H1 (cell line): Measurements from ENCODE around the gene GATD1. TPM values are rescaled to one million over a fixed set of nuclear protein-coding genes. Genes with fewer than 3 reads are reported as not detected.

Experiments used
- CTCF ChIA-PET: fragments of 300-600 bp; sonication (Branson Sonifier 250); formaldehyde crosslinking; loops from one replicate; lab custom pipeline; 2021; ENCODE audit not compliant: partially characterized antibody; lab: Charles Lee
- POLR2A ChIA-PET: fragments of 300-600 bp; sonication (Branson Sonifier 250); formaldehyde crosslinking; loops from one replicate; lab custom pipeline; 2021; ENCODE audit warnings: inconsistent platforms; ENCODE audit not compliant: partially characterized antibody; lab: Charles Lee
- DNase-seq, 2 experiments: peaks; one replicate each; pipeline versions ENCODE4 v3.0.0 to v3.0.0-alpha.2; 2010 to 2022; ENCODE audit warnings: low spot score in 2 of 2, low read depth in 1 of 2, mixed read lengths in 1 of 2
- FAIRE-seq: peaks from 2 replicates; lab custom pipeline; 2011; peaks lifted over from hg19 to GRCh38; lab: Jason Lieb, UNC
- H2AFZ ChIP-seq: 2 replicates; pipeline ENCODE4 v1.8.1; 2012; ENCODE audit warnings: low read length, inconsistent platforms
- H2AK5ac ChIP-seq: 2 replicates; pipeline ENCODE4 v1.6.1; 2013; ENCODE audit warnings: low read depth, low read length
- H2BK120ac ChIP-seq: replicated peaks from 2 replicates; pipeline ENCODE3; 2013; ENCODE audit warnings: low read depth, low read length, inconsistent platforms
- H2BK12ac ChIP-seq: 2 replicates; pipeline ENCODE4 v1.6.1; 2013; ENCODE audit warnings: low read depth, low read length
- H2BK15ac ChIP-seq: 2 replicates; pipeline ENCODE4 v1.6.1; 2013; ENCODE audit warnings: low read length
- H2BK20ac ChIP-seq: 2 replicates; pipeline ENCODE4 v1.6.1; 2013; ENCODE audit warnings: low read length
- H2BK5ac ChIP-seq: 2 replicates; pipeline ENCODE4 v1.6.1; 2013; ENCODE audit warnings: low read depth, low read length
- H3K14ac ChIP-seq: 2 replicates; pipeline ENCODE4 v1.6.1; 2013; ENCODE audit warnings: inconsistent platforms; ENCODE audit not compliant: insufficient read length
- H3K18ac ChIP-seq: 2 replicates; pipeline ENCODE4 v1.6.1; 2013; ENCODE audit warnings: low read length; ENCODE audit errors: extremely low read depth
- H3K23ac ChIP-seq: 2 replicates; pipeline ENCODE4 v1.6.1; 2013; ENCODE audit warnings: inconsistent platforms; ENCODE audit not compliant: insufficient read length
- H3K23me2 ChIP-seq: 2 replicates; pipeline ENCODE4 v1.6.1; 2013; ENCODE audit warnings: low read depth, low read length
- H3K27ac ChIP-seq: 2 replicates; pipeline ENCODE4 v1.6.1; 2011; ENCODE audit warnings: low read depth, low read length, inconsistent platforms
- H3K27me3 ChIP-seq, 4 experiments: replicated peaks in 1 of 4; 1 replicate in 1 of 4; 2 replicates in 3 of 4; pipeline versions ENCODE4 v1.6.1 to v1.8.1; 2011 to 2013; ENCODE audit warnings: low read length in 3 of 4, mild to moderate bottlenecking in 3 of 4, inconsistent platforms in 2 of 4, mixed read lengths in 2 of 4, moderate library complexity in 1 of 4; ENCODE audit not compliant: control insufficient read depth in 3 of 4, insufficient read depth in 3 of 4; ENCODE audit errors: extremely low read depth in 1 of 4
- H3K36me3 ChIP-seq, 4 experiments: 2 replicates each; pipeline versions ENCODE4 v1.6.1 to v1.8.1; 2011 to 2013; ENCODE audit warnings: mild to moderate bottlenecking in 4 of 4, low read length in 3 of 4, moderate library complexity in 2 of 4, control low read depth in 1 of 4, inconsistent platforms in 1 of 4; ENCODE audit not compliant: insufficient read depth in 4 of 4, control insufficient read depth in 2 of 4
- H3K4ac ChIP-seq: replicated peaks from 2 replicates; pipeline ENCODE3; 2013; ENCODE audit warnings: low read length, low read depth, mixed read lengths, inconsistent platforms; ENCODE audit not compliant: insufficient read length
- H3K4me1 ChIP-seq, 4 experiments: replicated peaks in 1 of 4; 1 replicate in 1 of 4; 2 replicates in 3 of 4; pipeline versions ENCODE4 v1.6.1 to v1.8.1; 2011 to 2013; ENCODE audit warnings: low read length in 3 of 4, inconsistent platforms in 2 of 4, mixed read lengths in 1 of 4; ENCODE audit not compliant: insufficient read depth in 4 of 4, control insufficient read depth in 3 of 4
- H3K4me2 ChIP-seq, 2 experiments: 2 replicates each; pipeline versions ENCODE4 v1.6.1 to v1.8.1; 2011 to 2013; ENCODE audit warnings: low read depth in 2 of 2, low read length in 2 of 2, control low read depth in 1 of 2, inconsistent platforms in 1 of 2, mild to moderate bottlenecking in 1 of 2; ENCODE audit not compliant: insufficient read depth in 1 of 2
- H3K4me3 ChIP-seq, 4 experiments: fragments of 200-600, 300-600 bp in 1 of 4; sonication (generic), shearing (Covaris generic), sonication (Bioruptor Twin) in 1 of 4; 2 replicates each; pipeline versions ENCODE4 v1.5.1 to v1.8.1; 2011 to 2016; ENCODE audit warnings: low read length in 4 of 4, low read depth in 3 of 4, control low read depth in 2 of 4, inconsistent platforms in 2 of 4, mild to moderate bottlenecking in 2 of 4, mixed read lengths in 1 of 4, moderate library complexity in 1 of 4; ENCODE audit not compliant: insufficient read depth in 2 of 4; ENCODE audit errors: extremely low read depth in 1 of 4
- H3K56ac ChIP-seq: replicated peaks from 2 replicates; pipeline ENCODE3; 2013; ENCODE audit warnings: low read depth, mild to moderate bottlenecking, mixed read lengths, low read length, inconsistent platforms; ENCODE audit not compliant: insufficient read length
- H3K79me1 ChIP-seq: 2 replicates; pipeline ENCODE4 v1.6.1; 2013; ENCODE audit warnings: low read depth, low read length, control low read depth
- H3K79me2 ChIP-seq, 2 experiments: 2 replicates each; pipeline versions ENCODE4 v1.6.1 to v1.8.1; 2012 to 2013; ENCODE audit warnings: low read length in 2 of 2, mild to moderate bottlenecking in 2 of 2, inconsistent platforms in 1 of 2; ENCODE audit not compliant: insufficient read depth in 2 of 2, control insufficient read depth in 1 of 2
- H3K9ac ChIP-seq, 4 experiments: replicated peaks in 1 of 4; 1 replicate in 1 of 4; 2 replicates in 3 of 4; pipeline versions ENCODE4 v1.6.1 to v1.8.1; 2011 to 2013; ENCODE audit warnings: low read depth in 3 of 4, low read length in 3 of 4, control low read depth in 2 of 4, mild to moderate bottlenecking in 2 of 4, moderate library complexity in 2 of 4, inconsistent platforms in 1 of 4; ENCODE audit errors: extremely low read depth in 1 of 4
- H3K9me3 ChIP-seq, 2 experiments: 2 replicates each; pipeline versions ENCODE4 v1.6.1 to v1.8.1; 2012 to 2013; ENCODE audit warnings: mild to moderate bottlenecking in 2 of 2, moderate library complexity in 2 of 2, control low read depth in 1 of 2, inconsistent platforms in 1 of 2, low read depth in 1 of 2, low read length in 1 of 2, mixed read lengths in 1 of 2; ENCODE audit not compliant: insufficient read depth in 2 of 2
- H4K20me1 ChIP-seq, 2 experiments: replicated peaks in 1 of 2; 2 replicates each; pipeline versions ENCODE3 to v1.8.1; 2011 to 2013; ENCODE audit warnings: inconsistent platforms in 2 of 2, low read length in 2 of 2, mild to moderate bottlenecking in 1 of 2; ENCODE audit not compliant: insufficient read depth in 2 of 2, control insufficient read depth in 1 of 2
- H4K5ac ChIP-seq: 2 replicates; pipeline ENCODE4 v1.6.1; 2013; ENCODE audit warnings: low read length, low read depth, mixed read lengths, inconsistent platforms; ENCODE audit not compliant: insufficient read length
- H4K8ac ChIP-seq: 2 replicates; pipeline ENCODE4 v1.8.0; 2013; ENCODE audit warnings: mild to moderate bottlenecking, moderate library complexity, low read length, inconsistent platforms; ENCODE audit not compliant: insufficient read depth; ENCODE audit errors: extremely low read depth
- H4K91ac ChIP-seq: replicated peaks from 2 replicates; pipeline ENCODE3; 2013; ENCODE audit warnings: low read length, mixed read lengths, inconsistent platforms; ENCODE audit not compliant: insufficient read length
- E2F6 ChIP-seq: IDR thresholded peaks from 2 replicates; pipeline ENCODE4 v1.6.1; 2012; ENCODE audit warnings: inconsistent platforms
- FOSL1 ChIP-seq: IDR thresholded peaks from 2 replicates; pipeline ENCODE4 v1.6.1; 2011; ENCODE audit warnings: mild to moderate bottlenecking, low read depth, low read length, moderate library complexity; ENCODE audit not compliant: insufficient read depth
- WGBS, 2 experiments: shearing (Covaris generic) in 1 of 2; methylation state at CpG; one replicate each; pipeline versions ENCODE4 v1.1.6 to v1.1.7; 2013 to 2015; ENCODE audit warnings: low lambda C conversion rate in 2 of 2, mixed read lengths in 2 of 2, inconsistent platforms in 1 of 2, low coverage in 1 of 2, missing lambda C conversion rate in 1 of 2; ENCODE audit not compliant: insufficient replicate concordance in 2 of 2, insufficient coverage in 1 of 2, insufficient read length in 1 of 2; ENCODE audit errors: extremely low coverage in 1 of 2, missing lambda C conversion rate in 1 of 2; 5-methylcytosine and 5-hydroxymethylcytosine counted together
- polyA plus RNA-seq, 7 experiments: library from polyadenylated mRNA; depleted of rRNA in 3 of 7; stranded (reverse) in 5 of 7; unstranded in 2 of 7; fragments of >200 nt in 5 of 7; fragments of 200-250 nt in 2 of 7; gene quantifications; 1 replicate in 5 of 7; 2 replicates in 1 of 7; 4 replicates in 1 of 7; pipeline versions ENCODE4 v1.2.1 to v1.2.3, GENCODE V29; 2011 to 2013; ENCODE audit warnings: missing spikeins in 2 of 7, mixed read lengths in 2 of 7
- total RNA-seq: library from RNA; stranded (reverse); fragmentation: NEBNext Ultra II Directional; extraction: Animal tissue kit (Norgen Biotek cat#: 25700); gene quantifications from 2 replicates; pipeline ENCODE4 v1.2.1, GENCODE V29; 2021

GATD1 gene
- total and polyA plus RNA-seq, 2 of the 8 experiments (the other 6 are each of a cell fraction or from before 2014, with no cell fraction given), result 47.5 to 54.8 TPM

DNA sequence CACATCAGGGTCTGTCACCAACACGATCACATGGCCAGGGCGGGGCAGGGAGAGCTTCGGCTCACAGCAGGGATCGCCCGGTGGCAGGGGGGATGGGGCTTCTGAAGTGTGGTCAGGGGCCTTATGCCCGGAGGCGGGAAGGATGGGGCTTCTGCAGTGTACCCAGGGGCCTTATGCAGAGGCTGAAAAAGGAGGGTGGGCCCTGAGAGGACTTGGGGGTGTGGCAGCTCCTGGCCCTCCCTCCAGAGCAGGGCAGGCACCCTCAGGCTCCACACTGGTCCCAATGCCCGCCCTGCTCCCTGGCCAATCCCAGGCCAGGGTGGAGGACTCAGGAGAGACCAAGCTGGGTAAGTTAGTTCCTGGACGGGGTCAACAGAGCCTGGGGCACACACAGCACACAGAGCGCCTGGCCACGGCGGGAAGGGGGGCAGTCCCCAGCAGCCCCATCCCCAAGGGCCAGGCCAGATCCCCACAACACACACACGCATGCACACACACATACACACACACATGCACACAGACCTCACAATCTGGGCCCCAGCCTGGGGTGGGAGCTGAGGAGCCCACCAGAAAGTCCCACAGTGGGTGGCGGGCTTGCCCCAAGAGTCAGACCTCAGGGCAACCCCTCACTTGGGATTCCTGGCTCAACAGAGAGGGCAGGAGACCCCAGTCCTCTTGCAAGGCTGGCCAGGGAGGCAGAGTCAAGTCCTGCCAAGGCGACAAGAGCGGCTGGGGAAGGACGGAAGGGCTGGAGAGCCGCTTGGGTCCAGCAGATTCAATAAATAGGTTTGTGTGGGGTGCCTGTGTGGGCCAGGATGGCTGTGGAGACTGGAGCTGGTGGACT lies 13.7 kb upstream of the GATD1 start:
- POLR2A ChIA-PET, result interaction anchor here (0.7 to 53.0 kb wide), 14 partner anchors 8 to 250 kb away, joined by 3 to 1917 read pairs (median 4); partner anchors contain the start of genes CD151, CRACR2B, GATD1 and PIDD1
- H3K4me3 ChIP-seq, result peak overlapping the region in 1 of 4 experiments; percentile 44; a peak in 2 of 8 replicates
- no peak for FAIRE-seq
- TF ChIP-seq E2F6 (peak; percentile 76), FOSL1 (peak; percentile 74; the same call in 1 of the 2 replicates)

More for the DNA sequence above, 13.7 kb upstream of the GATD1 start:
- H3K23ac ChIP-seq, result no peak overlapping the region
- H2BK20ac ChIP-seq, result no peak overlapping the region
- CTCF ChIA-PET, result interaction anchor here (0.7 to 1.2 kb wide), 6 partner anchors 14 to 67 kb away, joined by 3 read pairs; no protein-coding TSS in a partner anchor
- peaks cover 3% of the 10 kb centered on the region; the same call in 1 of the 2 replicates for H3K79me1 ChIP-seq
- no peak overlapping the region for H3K56ac ChIP-seq
- 61% methylated on average over 18 of the region's 18 CpGs; no CpG with 5 or more reads in 1 of the 2 experiments for WGBS, 2 experiments
- no peaks in the 10 kb centered on the region; the same call in 1 of the 2 replicates for H3K23me2 ChIP-seq
- peaks cover 2 to 13% of the 10 kb centered on the region in 2 experiments for H4K20me1 ChIP-seq
- no peak overlapping the region for H2AFZ ChIP-seq
- peak overlapping the region; percentile 46 to 60 for H3K4me2 ChIP-seq
- no peak overlapping the region for H2BK120ac ChIP-seq
- no peak overlapping the region; the same call in 1 of the 2 replicates for H4K8ac ChIP-seq
- H2AK5ac ChIP-seq, result no peak overlapping the region
- peak overlapping the region; percentile 78 for H2BK5ac ChIP-seq
- H4K5ac ChIP-seq, result peak overlapping the region; percentile 10
- H3K9me3 ChIP-seq, result no peaks in the 10 kb centered on the region
- no peaks in the 10 kb centered on the region for H3K27me3 ChIP-seq
- H2BK15ac ChIP-seq, result peak overlapping the region; percentile 72; the same call in 1 of the 2 replicates
- H3K4me1 ChIP-seq, result peaks cover 0 to 25% (median 15%) of the 10 kb centered on the region in 4 experiments; a peak in 6 of 7 replicates
- H3K14ac ChIP-seq, result no peak overlapping the region
- no peak overlapping the region for H3K18ac ChIP-seq
- H2BK12ac ChIP-seq, result no peak overlapping the region
- H3K36me3 ChIP-seq, result peaks cover 0 to 12% (median 0%) of the 10 kb centered on the region in 4 experiments; a peak in 3 of 8 replicates
- peak in 1 of 2 experiments; percentile 85 for DNase-seq
- no peaks in the 10 kb centered on the region; a peak in 1 of 4 replicates for H3K79me2 ChIP-seq
- no peak overlapping the region for H4K91ac ChIP-seq
- no peak overlapping the region for H3K4ac ChIP-seq
- no peak overlapping the region for H3K9ac ChIP-seq
- H3K27ac ChIP-seq, result no peak overlapping the region
